Aorta (tissue), 5 donors: ENCODE results near the gene TRPV4. TPM values are rescaled to one million over a fixed set of nuclear protein-coding genes. Genes with fewer than 3 reads are reported as not detected.
A peak's percentile ranks its signal among the peaks of the same experiment; 100 is the strongest.

Experiments
- ATAC-seq: fragments of 200-7000 bp; cut with Tn5 transposase; one replicate; pipeline ENCODE4 v1.9.1; 2022; ENCODE audit warnings: moderate library complexity; ENCODE audit not compliant: low FRiP score
- DNase-seq, 2 donors: peaks; one replicate each; pipeline ENCODE4 v3.0.0-alpha.2; 2020
- H3K27ac ChIP-seq, 2 donors: one replicate each; pipeline ENCODE4 v1.5.1; 2013; ENCODE audit warnings: low read length in 2 of 2, mild to moderate bottlenecking in 2 of 2, moderate library complexity in 2 of 2, control low read depth in 1 of 2, inconsistent platforms in 1 of 2, low read depth in 1 of 2
- H3K27me3 ChIP-seq, 2 donors: one replicate each; pipeline ENCODE4 v1.6.1; 2013; ENCODE audit warnings: control low read depth in 1 of 2, low read length in 1 of 2, mild to moderate bottlenecking in 1 of 2, moderate library complexity in 1 of 2; ENCODE audit not compliant: insufficient read depth in 2 of 2, control insufficient read depth in 1 of 2
- H3K36me3 ChIP-seq, 2 donors: one replicate each; pipeline ENCODE4 v1.6.1; 2013; ENCODE audit warnings: control low read depth in 1 of 2, low read length in 1 of 2, mild to moderate bottlenecking in 1 of 2; ENCODE audit not compliant: insufficient read depth in 2 of 2, control insufficient read depth in 1 of 2
- H3K4me1 ChIP-seq, 2 donors: one replicate each; pipeline ENCODE4 v1.6.1; 2013; ENCODE audit warnings: low read length in 2 of 2, control low read depth in 1 of 2, mild to moderate bottlenecking in 1 of 2, moderate library complexity in 1 of 2; ENCODE audit not compliant: insufficient read depth in 2 of 2, control insufficient read depth in 1 of 2
- H3K4me3 ChIP-seq, 2 donors: one replicate each; pipeline ENCODE4 v1.5.1; 2013; ENCODE audit warnings: low read length in 2 of 2, control low read depth in 1 of 2, mild to moderate bottlenecking in 1 of 2
- H3K9me3 ChIP-seq: one replicate; pipeline ENCODE4 v1.6.1; 2013; ENCODE audit warnings: mild to moderate bottlenecking, low read length; ENCODE audit not compliant: control insufficient read depth
- WGBS, 2 donors: extraction: QIAGEN DNeasy Blood & Tissue Kit; methylation state at CpG; one replicate each; pipeline ENCODE4 v1.1.7; 2013; 5-methylcytosine and 5-hydroxymethylcytosine counted together
- intact Hi-C, 2 donors: fragments of 100-400 bp; cut with DNase I; formaldehyde crosslinking; loops; one replicate each; pipeline versions ENCODE4 v1.14.2 to v1.15.0; 2022
- polyA plus RNA-seq, 2 donors: library from polyadenylated mRNA; stranded (reverse); fragments of 200-250 nt; gene quantifications; one replicate each; pipeline ENCODE4 v1.2.3, GENCODE V29; 2013
- total RNA-seq, 2 donors: library from RNA; stranded (reverse); fragmentation: NEBNext Ultra II Directional; extraction: Animal tissue kit (Norgen Biotek cat#: 25700); gene quantifications; one replicate each; pipeline ENCODE4 v1.2.1, GENCODE V29; 2021
- donor health status: healthy with polysubstance abuse.
- donor health status: Bipolar disorder and iron deficiency.
- donor health status: DM: no; HTN: no; CAD: no.
- donor health status: DM: no; HTN: no; CAD: no.
- donor health status: DM: yes; HTN: yes; CAD: no.

Gene TRPV4
- total and polyA plus RNA-seq, 4 donors: 0.08 to 3.9 (median 1.9) TPM

GRCh38 chr12:109767991-109768900 lies 65.0 kb downstream of the TRPV4 start:
- Histone ChIP-seq H3K27ac (no peak overlapping the region), H3K27me3 (no peaks in the 10 kb centered on the region), H3K9me3 (no peaks in the 10 kb centered on the region), H3K36me3 (no peaks in the 10 kb centered on the region), H3K4me3 (no peak overlapping the region), H3K4me1 (no peaks in the 10 kb centered on the region)
- ATAC-seq (no peak), DNase-seq (peak; percentile 32 to 71)
- WGBS, 2 donors: 96 to 97% methylated on average over 51 to 54 of the region's 54 CpGs
- intact Hi-C loops: no loop called here

- 96 to 98% methylated on average over 4 of the region's 4 CpGs for WGBS, 2 donors
- H3K9me3 ChIP-seq: no peaks in the 10 kb centered on the region
- H3K36me3 ChIP-seq: no peaks in the 10 kb centered on the region
- H3K27me3 ChIP-seq: no peaks in the 10 kb centered on the region
- H3K4me1 ChIP-seq: no peaks in the 10 kb centered on the region
- no peak overlapping the region for H3K27ac ChIP-seq
- no peak overlapping the region for H3K4me3 ChIP-seq
- DNase-seq: peak in 1 of 2 donors; percentile 15
- ATAC-seq: no peak
- intact Hi-C loops: no loop called here
Measured at GRCh38 chr12:109767456-109767855, 65.7 kb downstream of the TRPV4 start.

DNA sequence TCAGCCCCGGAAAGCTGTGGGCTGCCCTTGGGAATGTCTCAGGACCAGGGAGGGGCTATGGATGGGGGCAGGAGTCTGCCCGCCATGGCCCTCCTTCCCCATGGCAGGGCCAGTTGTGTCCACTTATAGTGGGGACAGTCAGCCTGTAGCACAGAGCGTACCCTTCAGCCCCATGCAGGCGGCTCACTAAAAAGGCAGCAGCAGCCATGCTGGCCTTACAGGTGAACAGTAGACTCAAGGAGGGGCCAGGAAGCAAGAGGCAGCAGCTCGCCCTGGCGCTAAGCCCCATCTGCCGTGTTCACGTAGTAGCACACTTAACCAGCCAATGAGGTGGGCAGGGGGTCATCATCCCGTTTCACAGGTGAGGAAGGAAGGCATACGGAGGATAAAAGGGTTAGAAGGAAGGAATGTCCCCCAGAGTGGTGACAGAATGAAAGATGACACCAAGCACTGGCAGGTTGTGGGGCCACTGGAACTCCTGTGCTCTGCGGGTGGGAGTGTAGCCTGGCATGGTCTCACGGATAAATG lies 66.9 kb downstream of the TRPV4 start:
- H3K27ac ChIP-seq: no peak overlapping the region
- no peaks in the 10 kb centered on the region for H3K27me3 ChIP-seq
- no peaks in the 10 kb centered on the region for H3K9me3 ChIP-seq
- no peak for ATAC-seq
- WGBS, 2 donors: 61 to 73% methylated on average over 12 of the region's 12 CpGs
- H3K4me3 ChIP-seq: no peak overlapping the region
- DNase-seq: peak; percentile 20 to 52
- H3K36me3 ChIP-seq: no peaks in the 10 kb centered on the region
- intact Hi-C loops: no loop called here
- H3K4me1 ChIP-seq: no peaks in the 10 kb centered on the region

DNA sequence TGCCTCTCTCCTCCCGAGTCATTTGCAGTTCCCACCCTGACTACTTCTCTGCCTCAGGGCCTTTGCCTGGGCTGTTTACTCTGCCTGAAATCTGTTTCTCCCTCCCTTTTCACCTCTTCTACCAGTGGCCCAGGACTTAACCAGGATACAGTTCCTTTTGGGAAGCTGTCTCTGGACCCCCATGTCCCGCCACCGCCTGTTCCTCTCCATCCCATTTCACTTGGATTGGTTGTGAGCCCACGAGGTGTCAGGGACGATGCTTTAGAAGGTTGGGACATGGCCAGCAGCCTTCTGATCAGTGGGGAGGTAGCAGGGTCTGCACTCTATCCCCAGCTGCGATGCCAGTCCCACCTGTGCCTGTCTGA lies 67.8 kb downstream of the TRPV4 start:
- no peak overlapping the region for H3K27ac ChIP-seq
- 84 to 89% methylated on average over 6 of the region's 6 CpGs for WGBS, 2 donors
- no peaks in the 10 kb centered on the region for H3K27me3 ChIP-seq
- no peak overlapping the region for H3K4me3 ChIP-seq
- no peaks in the 10 kb centered on the region for H3K4me1 ChIP-seq
- peak; percentile 6 to 59 for DNase-seq
- no peaks in the 10 kb centered on the region for H3K36me3 ChIP-seq
- intact Hi-C loops: no loop called here
- no peaks in the 10 kb centered on the region for H3K9me3 ChIP-seq
- no peak for ATAC-seq

DNA sequence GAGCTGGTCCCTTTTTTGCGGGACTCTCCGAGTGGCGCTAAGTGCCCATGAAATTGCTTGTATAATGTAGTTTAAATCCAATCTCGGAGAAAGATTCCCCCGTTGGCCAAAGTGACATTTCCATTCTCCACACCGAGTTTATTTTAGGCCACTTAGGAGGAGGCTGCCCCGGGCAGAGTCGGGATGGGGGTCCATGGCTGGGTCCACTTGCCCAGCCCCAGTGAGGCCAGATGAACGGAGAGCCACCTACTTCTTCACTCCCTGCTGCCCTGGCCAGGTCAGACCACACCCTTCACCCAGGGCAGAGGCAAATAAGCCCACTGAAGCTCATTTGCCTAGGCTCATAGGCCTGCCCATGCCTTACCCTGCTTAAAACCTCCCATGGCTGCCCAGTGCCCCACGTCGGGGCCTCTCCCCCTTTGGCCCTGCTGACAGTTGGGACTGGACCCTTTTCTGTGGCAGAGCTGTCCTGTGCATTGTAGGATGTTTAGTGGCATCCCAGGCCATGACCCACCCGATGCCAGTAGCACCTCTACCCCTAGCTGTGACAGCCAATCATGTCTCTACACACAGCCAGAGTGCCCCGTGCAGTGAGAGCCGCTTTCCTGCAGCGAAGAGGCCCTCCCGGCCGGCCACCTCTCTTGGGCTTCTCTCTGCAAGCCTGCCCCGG lies 68.3 kb downstream of the TRPV4 start:
- Histone ChIP-seq H3K27ac (no peak overlapping the region), H3K36me3 (no peaks in the 10 kb centered on the region), H3K9me3 (no peaks in the 10 kb centered on the region), H3K4me1 (no peaks in the 10 kb centered on the region), H3K27me3 (no peaks in the 10 kb centered on the region), H3K4me3 (no peak overlapping the region)
- 79 to 82% methylated on average over 18 of the region's 18 CpGs for WGBS, 2 donors
- ATAC-seq: no peak
- intact Hi-C loops: no loop called here
- DNase-seq: peak; percentile 30 to 63

- H3K36me3 ChIP-seq: no peaks in the 10 kb centered on the region
- no peaks in the 10 kb centered on the region for H3K9me3 ChIP-seq
- ATAC-seq: no peak
- H3K4me3 ChIP-seq: no peak overlapping the region
- H3K4me1 ChIP-seq: no peaks in the 10 kb centered on the region
- no peak overlapping the region for H3K27ac ChIP-seq
- 90 to 93% methylated on average over 3 of the region's 3 CpGs for WGBS, 2 donors
- H3K27me3 ChIP-seq: no peaks in the 10 kb centered on the region
- intact Hi-C loops: no loop called here
- peak in 1 of 2 donors; percentile 12 for DNase-seq
Measured at GRCh38 chr12:109764123-109764522, 69.1 kb downstream of the TRPV4 start.

DNA sequence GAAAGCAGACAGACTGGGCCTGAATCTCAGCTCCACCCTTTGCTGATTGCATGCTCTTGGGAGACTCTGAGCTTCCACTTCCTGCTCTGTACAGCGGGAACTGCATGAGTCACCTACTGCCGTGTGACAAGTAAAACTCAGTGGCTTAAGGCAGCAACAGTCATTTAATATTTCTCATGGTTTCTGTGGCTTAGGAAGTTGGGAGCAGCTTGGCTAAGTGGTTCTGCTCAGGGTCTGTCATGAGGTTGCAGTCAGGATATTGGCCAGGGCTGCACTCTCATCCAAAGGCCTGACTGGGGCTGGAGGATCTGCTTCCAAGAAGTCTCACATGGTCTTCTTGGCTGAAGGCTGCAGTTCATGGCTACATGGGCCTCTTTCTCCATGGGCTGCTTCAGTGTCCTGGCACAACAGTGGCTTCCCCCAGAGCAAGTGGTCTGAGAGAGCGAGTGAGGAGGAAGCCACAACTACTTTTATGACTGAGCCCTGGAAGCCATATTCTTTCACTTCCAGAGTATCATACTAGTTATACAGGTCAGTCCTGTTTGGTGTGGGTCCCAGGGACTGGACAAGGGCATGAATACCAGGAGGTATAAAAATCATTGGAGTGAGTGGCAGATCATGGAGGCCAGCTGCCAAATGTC lies 69.9 kb downstream of the TRPV4 start:
- 76 to 78% methylated on average over 3 of the region's 3 CpGs for WGBS, 2 donors
- Histone ChIP-seq H3K27me3 (no peaks in the 10 kb centered on the region), H3K27ac (no peak overlapping the region), H3K4me3 (no peak overlapping the region), H3K36me3 (no peaks in the 10 kb centered on the region), H3K4me1 (no peaks in the 10 kb centered on the region), H3K9me3 (no peaks in the 10 kb centered on the region)
- DNase-seq (peak; percentile 9 to 37), ATAC-seq (no peak)
- intact Hi-C loops: no loop called here

DNA sequence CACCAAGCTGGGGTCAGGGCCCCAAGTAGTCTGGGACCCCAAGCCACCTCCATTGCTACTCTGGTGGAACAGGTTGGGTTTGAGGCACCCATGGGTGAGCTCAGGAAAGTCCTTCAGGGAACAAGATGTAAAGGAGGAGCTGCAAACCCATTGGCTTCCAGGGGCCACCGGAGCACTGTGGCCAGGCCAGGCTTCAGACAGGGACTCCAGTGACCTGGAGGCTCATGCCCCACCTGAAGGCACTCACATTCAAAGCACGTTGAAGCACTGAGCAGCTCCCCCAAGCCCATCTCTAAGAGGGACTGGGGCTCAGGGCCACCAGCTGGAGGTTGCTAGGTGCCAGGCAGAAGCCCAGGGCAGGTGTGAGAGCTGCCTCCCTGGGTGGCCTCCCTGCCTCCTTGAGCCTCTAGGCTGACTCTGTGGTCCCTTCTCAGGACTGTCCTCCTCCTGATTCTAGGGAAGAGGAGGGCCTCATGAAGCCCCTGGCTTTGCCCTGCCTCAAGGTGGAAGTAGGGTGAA lies 70.5 kb downstream of the TRPV4 start:
- no peak overlapping the region for H3K27ac ChIP-seq
- H3K27me3 ChIP-seq: no peaks in the 10 kb centered on the region
- 68 to 93% methylated on average over 2 of the region's 2 CpGs for WGBS, 2 donors
- no peaks in the 10 kb centered on the region for H3K9me3 ChIP-seq
- intact Hi-C loops: no loop called here
- ATAC-seq (no peak), DNase-seq (peak in 1 of 2 donors; percentile 26)
- no peak overlapping the region for H3K4me3 ChIP-seq
- no peaks in the 10 kb centered on the region for H3K36me3 ChIP-seq
- no peaks in the 10 kb centered on the region for H3K4me1 ChIP-seq
